ENCODE measurements around the gene ASB3.
"Not testable (repeated sequence)": the region's sequence is repeated elsewhere in the genome, so short reads cannot be mapped to it uniquely, and the experiment has no call there.

ASB3 gene

DNA sequence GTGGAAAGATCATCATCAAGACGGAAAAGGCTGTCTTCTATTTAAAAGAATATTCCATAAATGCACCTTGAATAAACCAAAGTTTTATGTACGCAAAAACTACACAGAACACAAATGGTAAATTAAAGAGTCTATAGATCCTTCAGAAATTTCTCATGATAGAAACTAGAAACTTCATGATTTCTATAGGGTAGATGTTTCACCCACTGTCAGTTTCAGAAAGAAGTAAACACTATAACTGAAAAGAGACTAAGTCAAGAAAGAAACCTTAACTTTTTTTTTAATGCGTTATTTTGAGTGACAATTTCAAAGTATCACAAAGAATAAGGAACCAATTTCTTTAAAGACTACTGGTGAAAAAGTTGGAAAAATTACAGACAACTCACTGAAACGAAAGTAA, 61.1 kb downstream of the ASB3 start:
- TF ChIP-seq MYC (IDR thresholded peaks at IDR 0.05; ENCODE audit: low read depth, low read length), result no peak
- TF ChIP-seq POLR2A (IDR thresholded peaks at IDR 0.05; ENCODE audit: extremely low read depth, insufficient read length), result no peak
- TF ChIP-seq, protein P1, sequence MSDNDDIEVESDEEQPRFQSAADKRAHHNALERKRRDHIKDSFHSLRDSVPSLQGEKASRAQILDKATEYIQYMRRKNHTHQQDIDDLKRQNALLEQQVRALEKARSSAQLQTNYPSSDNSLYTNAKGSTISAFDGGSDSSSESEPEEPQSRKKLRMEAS (IDR thresholded peaks at IDR 0.05; ENCODE audit: low read depth, low read length), result no peak
- TF ChIP-seq, protein P2, sequence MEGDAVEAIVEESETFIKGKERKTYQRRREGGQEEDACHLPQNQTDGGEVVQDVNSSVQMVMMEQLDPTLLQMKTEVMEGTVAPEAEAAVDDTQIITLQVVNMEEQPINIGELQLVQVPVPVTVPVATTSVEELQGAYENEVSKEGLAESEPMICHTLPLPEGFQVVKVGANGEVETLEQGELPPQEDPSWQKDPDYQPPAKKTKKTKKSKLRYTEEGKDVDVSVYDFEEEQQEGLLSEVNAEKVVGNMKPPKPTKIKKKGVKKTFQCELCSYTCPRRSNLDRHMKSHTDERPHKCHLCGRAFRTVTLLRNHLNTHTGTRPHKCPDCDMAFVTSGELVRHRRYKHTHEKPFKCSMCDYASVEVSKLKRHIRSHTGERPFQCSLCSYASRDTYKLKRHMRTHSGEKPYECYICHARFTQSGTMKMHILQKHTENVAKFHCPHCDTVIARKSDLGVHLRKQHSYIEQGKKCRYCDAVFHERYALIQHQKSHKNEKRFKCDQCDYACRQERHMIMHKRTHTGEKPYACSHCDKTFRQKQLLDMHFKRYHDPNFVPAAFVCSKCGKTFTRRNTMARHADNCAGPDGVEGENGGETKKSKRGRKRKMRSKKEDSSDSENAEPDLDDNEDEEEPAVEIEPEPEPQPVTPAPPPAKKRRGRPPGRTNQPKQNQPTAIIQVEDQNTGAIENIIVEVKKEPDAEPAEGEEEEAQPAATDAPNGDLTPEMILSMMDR (IDR thresholded peaks at IDR 0.05; ENCODE audit: low read depth, low read length), result no peak
- no peak overlapping the region for H3K4me3 ChIP-seq (ENCODE audit: low read depth, low read length)
- DNase-seq (ENCODE audit: low read depth), result no peak

DNA sequence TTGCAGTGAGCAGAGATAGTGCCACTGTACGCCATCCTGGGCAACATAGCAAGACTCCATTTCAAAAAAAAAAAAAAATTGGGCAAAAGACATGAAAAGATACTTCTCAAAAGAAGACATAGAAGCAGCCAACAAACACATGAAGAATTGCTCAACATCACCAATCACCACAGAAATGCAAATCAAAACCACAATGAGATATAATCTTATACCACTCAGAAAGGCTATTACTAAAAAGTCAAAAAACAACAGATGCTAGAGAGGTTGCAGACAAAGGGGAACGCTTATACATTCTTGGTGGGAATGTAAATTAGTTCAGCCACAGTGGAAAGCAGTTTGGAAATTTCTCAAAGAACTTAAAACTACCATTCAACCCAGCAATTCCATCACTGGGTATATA, 62.2 kb downstream of the ASB3 start:
- DNase-seq (ENCODE audit: low read depth), result peak; percentile 6
- TF ChIP-seq, protein P1 (IDR thresholded peaks at IDR 0.05; ENCODE audit: low read depth, low read length), result no peak

DNA sequence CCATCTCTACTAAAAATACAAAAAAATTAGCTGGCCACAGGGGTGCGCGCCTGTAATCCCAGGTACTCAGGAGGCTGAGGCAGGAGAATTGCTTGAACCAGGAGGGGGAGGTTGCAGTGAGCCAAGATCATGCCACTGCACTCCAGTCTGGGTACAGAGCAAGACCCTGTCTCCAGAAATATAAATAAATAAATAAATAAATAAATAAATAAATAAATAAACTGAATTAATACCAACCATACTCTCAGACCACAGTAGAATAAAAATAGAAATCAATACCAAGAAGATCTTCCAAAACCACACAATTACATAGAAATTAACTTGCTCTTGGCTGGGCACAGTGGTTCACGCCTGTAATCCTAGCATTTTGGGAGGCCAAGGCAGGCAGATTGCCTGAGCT, 65.8 kb downstream of the ASB3 start:
- DNase-seq (ENCODE audit: low read depth); H3K4me3 ChIP-seq (ENCODE audit: low read depth, low read length): not testable (repeated sequence)

More for the DNA sequence above, 62.2 kb downstream of the ASB3 start:
- no peak overlapping the region for H3K4me3 ChIP-seq (ENCODE audit: low read depth, low read length)

DNA sequence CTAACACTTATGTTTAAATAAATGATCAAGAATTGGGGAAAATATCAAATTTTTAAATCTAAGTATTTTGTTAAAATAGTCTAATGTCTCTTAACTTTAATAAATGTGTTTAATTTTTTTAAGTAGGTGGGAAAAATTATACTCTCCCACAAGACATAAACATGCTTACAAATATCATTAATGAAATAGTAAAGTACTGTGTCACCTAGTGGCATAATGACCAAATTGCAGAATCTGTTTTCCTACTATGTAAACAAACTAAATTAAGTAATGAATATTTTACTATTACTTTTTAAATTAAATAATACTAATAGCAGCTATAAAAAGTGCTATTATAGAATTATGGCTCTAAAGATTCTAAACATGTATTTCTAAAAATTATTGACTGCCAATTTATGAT, 71.2 kb downstream of the ASB3 start:
- DNase-seq (ENCODE audit: low read depth), result peak; percentile 7
- no peak overlapping the region for H3K4me3 ChIP-seq (ENCODE audit: low read depth, low read length)
- no peak for TF ChIP-seq MYC (IDR thresholded peaks at IDR 0.05; ENCODE audit: low read depth, low read length)
- TF ChIP-seq, protein P1 (IDR thresholded peaks at IDR 0.05; ENCODE audit: low read depth, low read length), result no peak
- TF ChIP-seq, protein P2 (IDR thresholded peaks at IDR 0.05; ENCODE audit: low read depth, low read length), result no peak
- TF ChIP-seq POLR2A (IDR thresholded peaks at IDR 0.05; ENCODE audit: extremely low read depth, insufficient read length), result no peak

DNA sequence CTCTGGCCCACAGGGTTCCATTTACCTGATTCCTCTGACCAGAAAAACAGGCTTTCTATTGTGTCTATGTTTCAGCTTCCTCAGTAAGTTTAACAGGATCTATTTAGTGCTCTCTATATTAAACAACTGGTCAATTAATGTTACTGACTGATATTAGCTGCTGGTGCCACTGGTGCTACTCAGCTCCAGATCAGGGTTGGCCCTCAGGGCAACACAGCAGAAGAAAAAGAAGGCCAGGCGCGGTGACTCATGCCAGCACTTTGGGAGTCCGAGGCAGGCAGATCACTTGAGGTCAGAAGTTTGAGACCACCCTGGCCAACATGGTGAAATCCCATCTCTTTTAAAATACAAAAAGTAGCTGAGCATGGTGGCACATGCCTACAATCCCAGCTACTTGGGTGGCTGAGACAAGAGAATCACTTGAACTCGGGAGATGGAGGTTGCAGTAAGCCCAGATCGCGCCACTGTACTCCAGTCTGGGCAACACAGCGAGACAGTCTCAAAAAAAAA, 75.4 kb downstream of the ASB3 start:
- TF ChIP-seq MYC (IDR thresholded peaks at IDR 0.05; ENCODE audit: low read depth, low read length), result no peak
- TF ChIP-seq, protein P1 (IDR thresholded peaks at IDR 0.05; ENCODE audit: low read depth, low read length), result no peak
- TF ChIP-seq, protein P2 (IDR thresholded peaks at IDR 0.05; ENCODE audit: low read depth, low read length), result no peak
- TF ChIP-seq POLR2A (IDR thresholded peaks at IDR 0.05; ENCODE audit: extremely low read depth, insufficient read length), result no peak
- no peak for DNase-seq (ENCODE audit: low read depth)
- H3K4me3 ChIP-seq (ENCODE audit: low read depth, low read length), result no peak overlapping the region

DNA sequence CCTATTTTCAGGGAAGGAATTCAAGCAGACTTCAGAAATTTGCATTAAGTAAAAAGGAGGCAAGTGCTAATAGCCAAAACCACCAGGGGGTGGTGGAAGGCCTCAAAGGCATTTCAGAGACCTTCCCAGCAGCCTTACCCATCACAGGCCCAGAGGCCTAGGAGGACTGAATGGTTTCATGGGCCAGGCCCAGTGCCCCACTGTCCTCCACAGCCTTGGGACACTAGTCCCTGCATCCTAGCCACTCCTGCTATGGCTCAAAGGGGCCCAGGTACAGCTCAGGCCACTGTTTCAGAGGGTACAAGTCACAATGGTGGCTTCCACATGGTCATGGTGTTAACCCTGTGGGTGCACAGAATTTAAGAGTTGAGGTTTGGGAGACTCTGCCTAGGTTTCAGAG, 77.8 kb downstream of the ASB3 start:
- no peak overlapping the region for H3K4me3 ChIP-seq (ENCODE audit: low read depth, low read length)
- TF ChIP-seq, protein P1 (IDR thresholded peaks at IDR 0.05; ENCODE audit: low read depth, low read length), result no peak
- TF ChIP-seq MYC (IDR thresholded peaks at IDR 0.05; ENCODE audit: low read depth, low read length), result no peak
- TF ChIP-seq, protein P2 (IDR thresholded peaks at IDR 0.05; ENCODE audit: low read depth, low read length), result no peak
- TF ChIP-seq POLR2A (IDR thresholded peaks at IDR 0.05; ENCODE audit: extremely low read depth, insufficient read length), result no peak
- peak; percentile 2 for DNase-seq (ENCODE audit: low read depth)

DNA sequence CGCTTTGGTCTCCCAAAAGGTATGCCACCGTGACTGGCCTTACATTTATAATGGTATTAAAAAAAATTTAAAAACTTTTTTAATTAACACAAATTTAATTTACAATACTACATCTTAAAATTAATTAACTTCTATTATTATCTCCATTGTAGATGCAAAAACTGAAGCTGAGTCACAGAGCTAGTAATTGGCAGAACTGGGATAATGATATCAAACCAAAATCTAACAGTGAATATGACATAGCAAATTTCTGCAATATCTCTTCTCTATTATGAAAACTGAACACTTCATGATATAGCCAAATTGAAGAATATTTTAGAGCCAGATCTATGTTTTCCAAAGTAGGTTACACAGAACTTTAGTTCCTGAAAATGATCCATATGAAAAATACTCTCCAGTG, 85.5 kb downstream of the ASB3 start:
- DNase-seq (ENCODE audit: low read depth), result no peak
- TF ChIP-seq, protein P1 (IDR thresholded peaks at IDR 0.05; ENCODE audit: low read depth, low read length), result no peak
- TF ChIP-seq, protein P2 (IDR thresholded peaks at IDR 0.05; ENCODE audit: low read depth, low read length), result no peak
- TF ChIP-seq MYC (IDR thresholded peaks at IDR 0.05; ENCODE audit: low read depth, low read length), result no peak
- no peak for TF ChIP-seq POLR2A (IDR thresholded peaks at IDR 0.05; ENCODE audit: extremely low read depth, insufficient read length)
- no peak overlapping the region for H3K4me3 ChIP-seq (ENCODE audit: low read depth, low read length)

Data from NB4 (cell line).